HL-60 (cell line): ENCODE data around the gene RILP.

Experiments used
- DNase-seq, 2 experiments: peaks; one replicate each; pipeline ENCODE4 v3.0.0-alpha.2; 2010 to 2020; ENCODE audit warnings: low read depth in 1 of 2, low spot score in 1 of 2
- H3K27ac ChIP-seq: fragments of 250-450 bp; sonication (Bioruptor Pico); replicated peaks from 2 replicates; pipeline ENCODE4 v1.5.1; 2020; ENCODE audit warnings: mild to moderate bottlenecking, moderate library complexity
- H3K27me3 ChIP-seq: fragments of 250-450 bp; sonication (Bioruptor Pico); 2 replicates; pipeline ENCODE4 v1.5.1; 2021; ENCODE audit warnings: mild to moderate bottlenecking, moderate library complexity; ENCODE audit not compliant: insufficient read depth, poor library complexity, severe bottlenecking
- H3K4me3 ChIP-seq: replicated peaks from 2 replicates; pipeline ENCODE4 v1.5.1; 2011; ENCODE audit warnings: mild to moderate bottlenecking, control low read depth, low read length; ENCODE audit not compliant: insufficient read depth
- GABPA ChIP-seq: IDR thresholded peaks from 2 replicates; pipeline ENCODE4 v1.6.1; 2012; ENCODE audit warnings: low read depth
- POLR2AphosphoS5 ChIP-seq: IDR thresholded peaks from 2 replicates; pipeline ENCODE4 v1.6.1; 2012; ENCODE audit warnings: low read depth
- SPI1 ChIP-seq: IDR thresholded peaks from 2 replicates; pipeline ENCODE4 v1.6.1; 2012; ENCODE audit warnings: low read depth, mild to moderate bottlenecking, borderline replicate concordance
- TF ChIP-seq, protein P1 (sequence below): IDR thresholded peaks from one replicate; pipeline ENCODE4 v1.5.1; 2011; ENCODE audit warnings: low read length, control low read depth, inconsistent platforms; ENCODE audit not compliant: insufficient read depth
- TF ChIP-seq, protein P2 (sequence below): IDR thresholded peaks from 2 replicates; pipeline ENCODE4 v1.6.1; 2012; ENCODE audit warnings: low read depth; ENCODE audit not compliant: insufficient replicate concordance

Gene RILP

DNA sequence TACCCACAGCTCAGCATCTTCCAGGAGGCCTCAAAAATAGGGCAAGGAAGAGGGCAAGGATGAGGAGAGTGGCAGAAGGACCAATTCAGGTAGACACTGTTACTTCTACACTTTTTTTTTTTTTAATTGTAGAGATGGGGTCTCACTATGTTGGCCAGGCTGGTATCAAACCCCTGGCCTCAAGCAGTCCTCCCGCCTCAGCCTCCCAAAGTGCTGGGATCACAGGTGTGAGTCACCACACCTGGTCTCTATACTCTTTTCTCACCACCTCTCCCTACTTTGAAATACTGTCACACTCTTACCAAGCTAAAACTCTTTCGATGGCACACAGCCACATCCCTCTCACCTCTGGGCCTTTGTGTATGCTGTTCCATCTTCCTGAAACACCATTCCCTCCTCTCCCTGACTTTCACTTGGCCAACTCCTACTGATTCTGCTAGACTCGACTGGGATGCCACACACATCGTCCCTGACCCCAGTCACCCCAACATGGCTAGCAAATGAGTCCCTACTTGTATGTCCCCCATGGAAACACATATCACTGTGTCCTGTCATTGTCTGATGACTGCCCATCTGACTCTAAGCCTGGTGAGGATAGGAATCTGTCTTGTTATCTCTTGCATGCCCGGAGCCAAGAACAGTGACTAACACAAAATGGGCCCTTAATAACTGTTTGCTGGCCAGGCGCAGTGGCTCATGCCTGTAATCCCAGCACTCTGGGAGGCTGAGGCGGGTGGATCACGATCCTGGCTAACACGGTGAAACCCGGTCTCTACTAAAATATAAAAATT lies 13.8 kb downstream of the RILP start:
- no peak overlapping the region for H3K4me3 ChIP-seq
- no peaks in the 10 kb centered on the region for H3K27me3 ChIP-seq
- H3K27ac ChIP-seq = no peak overlapping the region
- DNase-seq = no peak
- TF ChIP-seq SPI1 (no peak), POLR2AphosphoS5 (no peak), GABPA (no peak)
- TF ChIP-seq, protein P1, sequence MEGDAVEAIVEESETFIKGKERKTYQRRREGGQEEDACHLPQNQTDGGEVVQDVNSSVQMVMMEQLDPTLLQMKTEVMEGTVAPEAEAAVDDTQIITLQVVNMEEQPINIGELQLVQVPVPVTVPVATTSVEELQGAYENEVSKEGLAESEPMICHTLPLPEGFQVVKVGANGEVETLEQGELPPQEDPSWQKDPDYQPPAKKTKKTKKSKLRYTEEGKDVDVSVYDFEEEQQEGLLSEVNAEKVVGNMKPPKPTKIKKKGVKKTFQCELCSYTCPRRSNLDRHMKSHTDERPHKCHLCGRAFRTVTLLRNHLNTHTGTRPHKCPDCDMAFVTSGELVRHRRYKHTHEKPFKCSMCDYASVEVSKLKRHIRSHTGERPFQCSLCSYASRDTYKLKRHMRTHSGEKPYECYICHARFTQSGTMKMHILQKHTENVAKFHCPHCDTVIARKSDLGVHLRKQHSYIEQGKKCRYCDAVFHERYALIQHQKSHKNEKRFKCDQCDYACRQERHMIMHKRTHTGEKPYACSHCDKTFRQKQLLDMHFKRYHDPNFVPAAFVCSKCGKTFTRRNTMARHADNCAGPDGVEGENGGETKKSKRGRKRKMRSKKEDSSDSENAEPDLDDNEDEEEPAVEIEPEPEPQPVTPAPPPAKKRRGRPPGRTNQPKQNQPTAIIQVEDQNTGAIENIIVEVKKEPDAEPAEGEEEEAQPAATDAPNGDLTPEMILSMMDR = no peak
- TF ChIP-seq, protein P2, sequence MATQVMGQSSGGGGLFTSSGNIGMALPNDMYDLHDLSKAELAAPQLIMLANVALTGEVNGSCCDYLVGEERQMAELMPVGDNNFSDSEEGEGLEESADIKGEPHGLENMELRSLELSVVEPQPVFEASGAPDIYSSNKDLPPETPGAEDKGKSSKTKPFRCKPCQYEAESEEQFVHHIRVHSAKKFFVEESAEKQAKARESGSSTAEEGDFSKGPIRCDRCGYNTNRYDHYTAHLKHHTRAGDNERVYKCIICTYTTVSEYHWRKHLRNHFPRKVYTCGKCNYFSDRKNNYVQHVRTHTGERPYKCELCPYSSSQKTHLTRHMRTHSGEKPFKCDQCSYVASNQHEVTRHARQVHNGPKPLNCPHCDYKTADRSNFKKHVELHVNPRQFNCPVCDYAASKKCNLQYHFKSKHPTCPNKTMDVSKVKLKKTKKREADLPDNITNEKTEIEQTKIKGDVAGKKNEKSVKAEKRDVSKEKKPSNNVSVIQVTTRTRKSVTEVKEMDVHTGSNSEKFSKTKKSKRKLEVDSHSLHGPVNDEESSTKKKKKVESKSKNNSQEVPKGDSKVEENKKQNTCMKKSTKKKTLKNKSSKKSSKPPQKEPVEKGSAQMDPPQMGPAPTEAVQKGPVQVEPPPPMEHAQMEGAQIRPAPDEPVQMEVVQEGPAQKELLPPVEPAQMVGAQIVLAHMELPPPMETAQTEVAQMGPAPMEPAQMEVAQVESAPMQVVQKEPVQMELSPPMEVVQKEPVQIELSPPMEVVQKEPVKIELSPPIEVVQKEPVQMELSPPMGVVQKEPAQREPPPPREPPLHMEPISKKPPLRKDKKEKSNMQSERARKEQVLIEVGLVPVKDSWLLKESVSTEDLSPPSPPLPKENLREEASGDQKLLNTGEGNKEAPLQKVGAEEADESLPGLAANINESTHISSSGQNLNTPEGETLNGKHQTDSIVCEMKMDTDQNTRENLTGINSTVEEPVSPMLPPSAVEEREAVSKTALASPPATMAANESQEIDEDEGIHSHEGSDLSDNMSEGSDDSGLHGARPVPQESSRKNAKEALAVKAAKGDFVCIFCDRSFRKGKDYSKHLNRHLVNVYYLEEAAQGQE = no peak

DNA sequence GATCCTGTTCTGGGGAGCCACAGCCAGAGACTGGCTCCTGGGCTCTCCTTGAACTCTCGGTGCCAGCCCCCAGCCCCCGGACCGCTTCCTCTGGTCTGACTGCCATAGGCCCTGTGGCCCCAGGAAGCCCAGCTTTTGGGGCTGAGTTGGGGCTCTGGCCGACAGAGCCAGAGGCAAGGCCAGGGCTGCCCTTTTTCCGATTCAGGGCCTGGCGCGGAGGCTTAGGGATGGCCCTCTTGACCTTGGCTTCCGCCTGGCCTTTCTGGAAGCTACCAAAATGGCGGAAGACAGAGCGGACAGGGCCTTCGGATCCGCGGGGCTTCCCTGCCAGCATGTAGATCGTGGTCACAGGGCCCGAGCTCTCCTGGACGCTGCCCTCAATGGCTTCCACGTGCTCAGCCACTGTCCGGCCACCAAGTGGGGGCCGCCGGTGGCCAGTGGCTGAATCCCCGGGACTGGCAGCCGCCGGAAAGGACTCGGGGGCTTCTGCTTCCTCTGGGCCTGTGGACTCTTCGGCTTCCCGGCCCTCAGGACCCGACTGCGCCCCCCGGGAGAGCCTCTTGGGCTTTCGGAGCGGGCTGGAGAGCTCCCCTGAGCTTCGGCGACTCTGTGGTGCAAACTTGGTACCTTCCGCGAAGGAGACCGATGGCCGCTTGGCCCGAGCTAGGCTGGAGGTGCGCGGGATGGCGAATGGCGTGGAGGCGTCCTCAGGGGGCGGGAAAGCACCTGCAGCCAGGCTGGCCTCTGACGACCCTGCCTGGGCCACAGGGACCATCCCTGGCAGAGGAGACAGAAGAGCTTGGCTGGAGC lies 14.6 kb downstream of the RILP start:
- no peak overlapping the region for H3K4me3 ChIP-seq
- TF ChIP-seq, protein P2 = no peak
- TF ChIP-seq POLR2AphosphoS5 = no peak
- no peak for TF ChIP-seq GABPA
- TF ChIP-seq, protein P1 = no peak
- TF ChIP-seq SPI1 = no peak
- H3K27me3 ChIP-seq = no peaks in the 10 kb centered on the region
- H3K27ac ChIP-seq = no peak overlapping the region
- no peak for DNase-seq

DNA sequence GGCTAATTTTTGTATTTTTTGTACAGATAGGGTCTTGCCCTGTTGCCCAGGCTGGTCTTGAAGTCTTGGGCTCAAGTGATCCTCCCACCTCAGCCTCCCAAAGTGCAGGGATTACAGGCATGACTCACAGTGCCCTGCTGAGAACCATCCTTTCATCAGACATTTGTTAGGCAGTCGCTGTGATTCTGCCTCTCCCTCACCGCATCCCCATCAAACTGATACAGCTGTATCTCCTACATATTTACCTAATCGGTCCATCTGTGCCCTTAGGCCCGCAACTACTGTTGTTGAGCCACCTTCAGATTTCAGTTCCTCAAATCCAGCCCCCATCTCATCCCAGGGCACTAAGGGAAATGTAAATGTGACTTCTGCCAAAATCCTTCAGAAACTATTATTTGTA lies 19.0 kb downstream of the RILP start:
- DNase-seq = no peak
- Histone ChIP-seq H3K27me3 (no peaks in the 10 kb centered on the region), H3K4me3 (no peak overlapping the region), H3K27ac (no peak overlapping the region)
- TF ChIP-seq, protein P1 = no peak
- TF ChIP-seq, protein P2 = no peak
- TF ChIP-seq POLR2AphosphoS5 = no peak
- TF ChIP-seq SPI1 = no peak
- no peak for TF ChIP-seq GABPA
